Smooth muscle cell (in vitro differentiated cells): ENCODE data around the gene TNRC6B. TPM values are rescaled to one million over a fixed set of nuclear protein-coding genes. Genes with fewer than 3 reads are reported as not detected.
"Not testable (repeated sequence)": the region's sequence is repeated elsewhere in the genome, so short reads cannot be mapped to it uniquely, and the experiment has no call there.

Experiments
- DNase-seq: peaks from one replicate; lab custom pipeline; 2025; ENCODE audit not compliant: unreplicated experiment; lab: John Stamatoyannopoulos, UW
- H2AFZ ChIP-seq: fragments of 200-600 bp; sonication (generic); 2 replicates; pipeline ENCODE4 v1.6.0; 2016; ENCODE audit warnings: antibody characterized with exemption, low read depth, mild to moderate bottlenecking
- H3F3A ChIP-seq: fragments of 200-600 bp; sonication (generic); 2 replicates; pipeline ENCODE4 v1.6.0; 2017; ENCODE audit warnings: antibody characterized with exemption, low read depth
- H3K27ac ChIP-seq: fragments of 200-600 bp; sonication (generic); 2 replicates; pipeline ENCODE4 v1.5.1; 2016; ENCODE audit warnings: low read depth, mild to moderate bottlenecking
- H3K27me3 ChIP-seq: fragments of 200-600 bp; sonication (generic); 2 replicates; pipeline ENCODE4 v1.6.1; 2016; ENCODE audit warnings: low read depth, mild to moderate bottlenecking
- H3K36me3 ChIP-seq: fragments of 200-600 bp; sonication (generic); 2 replicates; pipeline ENCODE4 v1.5.1; 2016; ENCODE audit warnings: low read depth
- H3K4me1 ChIP-seq: fragments of 200-600 bp; sonication (generic); 2 replicates; pipeline ENCODE4 v1.5.1; 2016; ENCODE audit warnings: low read depth
- H3K4me2 ChIP-seq: fragments of 200-600 bp; sonication (generic); 2 replicates; pipeline ENCODE4 v1.6.0; 2016; ENCODE audit warnings: mild to moderate bottlenecking
- H3K4me3 ChIP-seq: fragments of 200-600 bp; sonication (generic); 2 replicates; pipeline ENCODE4 v1.5.1; 2016; ENCODE audit warnings: mild to moderate bottlenecking
- H3K79me2 ChIP-seq: fragments of 200-600 bp; sonication (generic); 2 replicates; pipeline ENCODE4 v1.6.0; 2016; ENCODE audit warnings: low read depth, mild to moderate bottlenecking
- H3K9ac ChIP-seq: fragments of 200-600 bp; sonication (generic); 2 replicates; pipeline ENCODE4 v1.6.0; 2016; ENCODE audit warnings: low read depth
- H3K9me3 ChIP-seq: fragments of 200-600 bp; sonication (generic); replicated peaks from 2 replicates; pipeline ENCODE4 v1.5.1; 2016; ENCODE audit warnings: low read depth
- H4K20me1 ChIP-seq: fragments of 200-600 bp; sonication (generic); 2 replicates; pipeline ENCODE4 v1.6.0; 2016; ENCODE audit warnings: low read depth
- WGBS: methylation state at CpG from one replicate; pipeline ENCODE4 v1.1.7; 2016; ENCODE audit warnings: low lambda C conversion rate; 5-methylcytosine and 5-hydroxymethylcytosine counted together
- polyA plus RNA-seq: library from polyadenylated mRNA; unstranded; fragments of >200 nt; fragmentation: Nextera tagmentation; extraction: Ambion mirVana; gene quantifications from 2 replicates; pipeline ENCODE4 v1.2.1, GENCODE V29; 2016
- total RNA-seq: library from RNA; depleted of rRNA; stranded (reverse); fragments of >200 nt; gene quantifications from 2 replicates; pipeline ENCODE4 v1.2.3, GENCODE V29; 2014
- TF ChIP-seq, protein P1 (sequence below): fragments of 200-600 bp; sonication (generic); IDR thresholded peaks from 2 replicates; pipeline ENCODE4 v1.5.1; 2017; ENCODE audit warnings: borderline replicate concordance, mild to moderate bottlenecking, antibody characterized with exemption; ENCODE audit not compliant: insufficient read depth, poor library complexity, severe bottlenecking

Gene TNRC6B
- total and polyA plus RNA-seq, 2 experiments from 2014 or later = 21.5 to 44.4 TPM

DNA sequence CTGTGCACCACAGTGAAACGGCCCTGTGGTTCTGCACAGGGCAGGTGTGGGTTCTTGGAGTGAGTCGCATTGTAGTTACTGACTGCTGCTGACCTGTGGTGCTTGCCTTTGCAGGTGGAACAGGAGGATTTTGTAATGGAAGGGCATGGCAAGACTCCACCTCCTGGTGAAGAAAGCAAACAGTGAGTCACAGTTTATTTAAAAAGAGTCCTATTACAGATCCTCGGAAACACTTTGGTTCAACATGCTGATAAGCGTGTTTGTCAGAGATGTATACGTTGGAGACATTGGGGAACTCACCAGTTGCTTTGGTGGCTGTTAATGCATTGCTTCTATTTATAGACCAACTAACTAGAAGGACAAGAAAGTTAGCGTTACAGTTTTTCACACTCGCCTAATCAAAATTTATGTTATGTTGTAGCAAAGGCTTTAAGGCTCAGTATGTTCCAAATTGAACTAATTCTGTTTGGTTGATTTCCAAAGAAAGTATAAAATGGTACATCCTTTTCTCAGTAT, 21.7 kb upstream of the TNRC6B start:
- no peak overlapping the region for H2AFZ ChIP-seq
- no peaks in the 10 kb centered on the region for H3F3A ChIP-seq
- no peak overlapping the region for H3K4me3 ChIP-seq
- H3K79me2 ChIP-seq = no peaks in the 10 kb centered on the region
- H3K36me3 ChIP-seq = no peaks in the 10 kb centered on the region
- H3K9ac ChIP-seq = no peak overlapping the region
- TF ChIP-seq, protein P1, sequence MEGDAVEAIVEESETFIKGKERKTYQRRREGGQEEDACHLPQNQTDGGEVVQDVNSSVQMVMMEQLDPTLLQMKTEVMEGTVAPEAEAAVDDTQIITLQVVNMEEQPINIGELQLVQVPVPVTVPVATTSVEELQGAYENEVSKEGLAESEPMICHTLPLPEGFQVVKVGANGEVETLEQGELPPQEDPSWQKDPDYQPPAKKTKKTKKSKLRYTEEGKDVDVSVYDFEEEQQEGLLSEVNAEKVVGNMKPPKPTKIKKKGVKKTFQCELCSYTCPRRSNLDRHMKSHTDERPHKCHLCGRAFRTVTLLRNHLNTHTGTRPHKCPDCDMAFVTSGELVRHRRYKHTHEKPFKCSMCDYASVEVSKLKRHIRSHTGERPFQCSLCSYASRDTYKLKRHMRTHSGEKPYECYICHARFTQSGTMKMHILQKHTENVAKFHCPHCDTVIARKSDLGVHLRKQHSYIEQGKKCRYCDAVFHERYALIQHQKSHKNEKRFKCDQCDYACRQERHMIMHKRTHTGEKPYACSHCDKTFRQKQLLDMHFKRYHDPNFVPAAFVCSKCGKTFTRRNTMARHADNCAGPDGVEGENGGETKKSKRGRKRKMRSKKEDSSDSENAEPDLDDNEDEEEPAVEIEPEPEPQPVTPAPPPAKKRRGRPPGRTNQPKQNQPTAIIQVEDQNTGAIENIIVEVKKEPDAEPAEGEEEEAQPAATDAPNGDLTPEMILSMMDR = no peak
- no peaks in the 10 kb centered on the region for H3K4me1 ChIP-seq
- no peak for DNase-seq
- H3K9me3 ChIP-seq = no peaks in the 10 kb centered on the region
- H4K20me1 ChIP-seq = no peaks in the 10 kb centered on the region
- H3K4me2 ChIP-seq = peak overlapping the region; percentile 61
- WGBS = 27% methylated on average over 7 of the region's 7 CpGs
- H3K27me3 ChIP-seq = no peaks in the 10 kb centered on the region
- peak overlapping the region; percentile 8 for H3K27ac ChIP-seq

DNA sequence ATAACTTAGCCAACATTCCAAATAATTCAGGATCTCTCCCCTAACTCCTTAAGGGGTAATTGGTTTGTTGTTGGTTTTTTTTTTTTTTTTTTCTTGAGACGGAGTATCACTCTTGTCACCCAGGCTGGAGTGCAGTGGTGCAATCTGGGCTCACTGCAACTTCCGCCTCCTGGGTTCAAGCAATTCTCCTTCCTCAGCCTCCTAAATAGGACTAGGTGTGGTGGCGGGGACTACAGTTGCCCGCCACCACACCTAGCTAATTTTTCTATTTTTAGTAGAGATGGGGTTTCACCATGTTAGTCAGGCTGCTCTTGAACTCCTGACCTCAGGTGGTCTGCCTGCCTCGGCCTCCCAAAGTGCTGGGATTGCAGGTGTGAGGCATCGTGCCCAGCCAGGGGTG, 21.0 kb upstream of the TNRC6B start:
- not testable (repeated sequence) for H3K27me3 ChIP-seq, H3K79me2 ChIP-seq, H3K9ac ChIP-seq, H3F3A ChIP-seq, H3K9me3 ChIP-seq, H3K36me3 ChIP-seq, H4K20me1 ChIP-seq, H3K4me1 ChIP-seq, H3K4me3 ChIP-seq, DNase-seq, H2AFZ ChIP-seq
- peak overlapping the region; percentile 8 for H3K27ac ChIP-seq
- peak overlapping the region; percentile 61 for H3K4me2 ChIP-seq
- 90% methylated on average over 6 of the region's 6 CpGs for WGBS

DNA sequence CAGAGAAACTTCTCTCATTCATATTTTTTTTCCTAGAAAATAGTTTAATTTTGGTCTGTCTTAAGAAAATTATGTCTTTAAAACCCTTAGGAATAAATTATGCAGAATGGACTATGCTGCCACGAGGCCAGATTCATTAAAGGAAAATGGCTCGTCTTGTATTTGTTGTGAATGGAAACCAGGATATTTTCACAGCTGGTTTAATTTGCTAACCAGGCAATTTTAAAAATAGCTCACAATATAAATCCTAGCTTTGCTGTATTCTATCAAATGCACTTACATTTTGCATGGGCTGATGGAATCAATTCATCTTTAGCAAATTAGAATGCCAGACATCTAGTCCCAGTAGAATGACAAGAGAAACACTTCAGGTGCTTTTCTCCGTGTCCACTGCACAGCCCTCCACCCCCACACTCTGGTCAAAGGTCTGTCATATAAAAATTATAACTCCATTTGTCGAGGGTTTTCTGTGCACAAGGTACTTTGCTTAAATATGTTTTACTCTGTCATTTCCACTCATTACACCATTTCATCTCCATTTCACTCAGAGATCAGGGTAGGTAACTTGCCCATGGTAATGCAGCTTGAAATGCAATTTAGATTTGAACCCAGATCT, 20.3 kb upstream of the TNRC6B start:
- no peaks in the 10 kb centered on the region for H3K9me3 ChIP-seq
- no peaks in the 10 kb centered on the region for H4K20me1 ChIP-seq
- H3K4me1 ChIP-seq = no peaks in the 10 kb centered on the region
- DNase-seq = no peak
- H3K36me3 ChIP-seq = no peaks in the 10 kb centered on the region
- no peaks in the 10 kb centered on the region for H3K27me3 ChIP-seq
- no peaks in the 10 kb centered on the region for H3F3A ChIP-seq
- H2AFZ ChIP-seq = no peak overlapping the region
- H3K79me2 ChIP-seq = no peaks in the 10 kb centered on the region
- TF ChIP-seq, protein P1 = no peak
- no peak overlapping the region for H3K4me3 ChIP-seq
- 96% methylated on average over 4 of the region's 4 CpGs for WGBS
- H3K4me2 ChIP-seq = no peak overlapping the region
- no peak overlapping the region for H3K9ac ChIP-seq
- H3K27ac ChIP-seq = no peak overlapping the region

DNA sequence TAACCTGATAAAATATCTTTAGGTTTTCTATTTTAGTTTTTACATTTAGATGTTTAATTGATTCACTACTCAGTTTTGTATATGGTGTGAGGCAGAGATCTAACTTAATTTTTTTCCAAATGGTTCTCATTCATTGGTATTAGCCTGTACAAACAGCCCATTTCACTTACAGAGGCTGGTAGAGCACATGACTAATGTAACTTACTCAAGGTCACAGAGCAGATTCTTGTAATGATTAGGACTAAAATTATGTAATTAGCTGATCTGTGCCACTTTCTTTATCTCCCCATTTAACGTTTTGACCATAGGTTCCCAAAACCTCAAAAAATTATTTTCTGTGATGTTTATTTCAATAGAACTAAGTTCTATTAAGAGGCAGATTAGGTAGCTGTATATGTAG, 16.5 kb upstream of the TNRC6B start:
- WGBS = 78% methylated on average over 1 of the region's 1 CpG
- H3K9me3 ChIP-seq = no peaks in the 10 kb centered on the region

DNA sequence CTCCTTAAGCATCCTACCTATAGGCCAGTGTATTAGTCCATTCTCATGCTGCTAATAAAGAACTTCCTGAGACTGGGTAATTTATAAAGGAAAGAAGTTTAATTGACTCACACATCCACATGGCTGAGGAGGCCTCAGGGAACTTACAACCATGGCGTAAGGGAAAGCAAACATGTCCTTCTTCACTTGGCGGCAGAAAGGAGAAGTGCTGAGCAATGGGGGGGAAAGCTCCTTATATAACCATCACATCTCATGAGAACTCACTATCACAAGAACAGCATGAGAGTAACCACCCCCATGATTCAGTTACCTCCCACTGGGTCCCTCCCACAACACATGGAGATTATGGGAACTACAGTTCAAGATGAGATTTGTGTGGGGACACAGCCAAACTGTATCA, 12.2 kb upstream of the TNRC6B start:
- H3K9me3 ChIP-seq, H3K27me3 ChIP-seq, H3F3A ChIP-seq, H3K4me2 ChIP-seq, H3K27ac ChIP-seq, H4K20me1 ChIP-seq, H3K9ac ChIP-seq, H3K79me2 ChIP-seq, H3K4me3 ChIP-seq, H3K4me1 ChIP-seq, DNase-seq, H3K36me3 ChIP-seq, H2AFZ ChIP-seq: not testable (repeated sequence)
- WGBS = 100% methylated on average over 2 of the region's 2 CpGs

More for the DNA sequence above, 16.5 kb upstream of the TNRC6B start:
- Histone ChIP-seq H3K27me3 (no peaks in the 10 kb centered on the region), H3K4me2 (no peak overlapping the region), H4K20me1 (no peaks in the 10 kb centered on the region), H2AFZ (no peak overlapping the region), H3F3A (no peaks in the 10 kb centered on the region), H3K36me3 (no peaks in the 10 kb centered on the region), H3K27ac (no peak overlapping the region), H3K79me2 (no peaks in the 10 kb centered on the region), H3K9ac (no peak overlapping the region), H3K4me3 (no peak overlapping the region), H3K4me1 (no peaks in the 10 kb centered on the region)
- TF ChIP-seq, protein P1 = no peak
- DNase-seq = no peak
